Caco-2 (cell line): ENCODE results near the gene TP53I13. TPM values are rescaled to one million over a fixed set of nuclear protein-coding genes. Genes with fewer than 3 reads are reported as not detected.

Experiments used
- BruUV-seq: library from RNA; stranded (reverse); fragments of 400-500 nt; replicated peaks from 2 replicates; lab custom pipeline; 2021; lab: Mats Ljungman, UMichigan
- CTCF ChIA-PET: fragments of 300-600 bp; sonication (Branson Sonifier 250); formaldehyde crosslinking; loops from one replicate; lab custom pipeline; 2022; ENCODE audit warnings: antibody characterized with exemption; lab: Charles Lee
- POLR2A ChIA-PET: fragments of 300-600 bp; sonication (Branson Sonifier 250); formaldehyde crosslinking; loops from one replicate; lab custom pipeline; 2022; ENCODE audit warnings: antibody characterized with exemption; lab: Charles Lee
- DNase-seq, 2 experiments: peaks; one replicate each; pipeline versions ENCODE4 v3.0.0 to v3.0.0-alpha.2; 2020 to 2022
- H3K27me3 ChIP-seq: replicated peaks from 2 replicates; pipeline ENCODE4 v1.6.0; 2011; ENCODE audit warnings: low read length; ENCODE audit not compliant: control insufficient read depth, insufficient read depth
- H3K36me3 ChIP-seq: 2 replicates; pipeline ENCODE4 v1.5.1; 2011; ENCODE audit warnings: low read length; ENCODE audit not compliant: control insufficient read depth, insufficient read depth
- H3K4me1 ChIP-seq: fragments of 250-450 bp; sonication (Bioruptor Pico); 2 replicates; pipeline ENCODE4 v1.5.1; 2020; ENCODE audit warnings: mild to moderate bottlenecking
- H3K4me3 ChIP-seq: 2 replicates; pipeline ENCODE4 v1.5.1; 2011; ENCODE audit warnings: low read depth, mild to moderate bottlenecking, control low read depth, low read length
- H3K9me3 ChIP-seq: fragments of 250-450 bp; sonication (Bioruptor Pico); 2 replicates; pipeline ENCODE4 v1.5.1; 2020; ENCODE audit warnings: mild to moderate bottlenecking, moderate library complexity
- H3K27ac Mint-ChIP-seq: one replicate; pipeline ENCODE4 v1.8.0; 2022; ENCODE audit warnings: mixed read lengths; ENCODE audit not compliant: unreplicated experiment
- H3K27me3 Mint-ChIP-seq: one replicate; pipeline ENCODE4 v1.8.0; 2022; ENCODE audit warnings: mixed read lengths; ENCODE audit not compliant: insufficient read depth, unreplicated experiment
- H3K36me3 Mint-ChIP-seq: one replicate; pipeline ENCODE4 v1.8.0; 2022; ENCODE audit warnings: mild to moderate bottlenecking, mixed read lengths; ENCODE audit not compliant: insufficient read depth, unreplicated experiment
- H3K4me1 Mint-ChIP-seq: one replicate; pipeline ENCODE4 v1.8.0; 2022; ENCODE audit warnings: low read depth, mixed read lengths; ENCODE audit not compliant: unreplicated experiment
- H3K4me3 Mint-ChIP-seq: one replicate; pipeline ENCODE4 v1.8.0; 2022; ENCODE audit warnings: mild to moderate bottlenecking, moderate library complexity, mixed read lengths; ENCODE audit not compliant: unreplicated experiment
- H3K9me3 Mint-ChIP-seq: one replicate; pipeline ENCODE4 v1.8.0; 2022; ENCODE audit warnings: mixed read lengths; ENCODE audit not compliant: unreplicated experiment
- CTCF ChIP-seq, 2 experiments: fragments of 200-600 bp in 1 of 2; IDR thresholded peaks; 1 replicate in 1 of 2; 2 replicates in 1 of 2; pipeline versions ENCODE4 v1.5.1 to v1.8.0; 2011 to 2022; ENCODE audit warnings: antibody characterized with exemption in 1 of 2, control low read depth in 1 of 2, inconsistent platforms in 1 of 2, low read depth in 1 of 2, low read length in 1 of 2, mild to moderate bottlenecking in 1 of 2, moderate library complexity in 1 of 2; ENCODE audit not compliant: insufficient read depth in 1 of 2, severe bottlenecking in 1 of 2, unreplicated experiment in 1 of 2
- intact Hi-C: fragments of 100-400 bp; cut with micrococcal nuclease; formaldehyde crosslinking; loops from one replicate; pipeline ENCODE4 v1.10.0; 2022; ENCODE audit not compliant: unreplicated experiment
- total RNA-seq: library from RNA; stranded (reverse); gene quantifications from 2 replicates; pipeline ENCODE4 v1.2.3, GENCODE V29; 2022

TP53I13 gene
- total RNA-seq, 1 experiment from 2014 or later: 49.2 TPM

GRCh38 chr17:29608986-29609385, 40.5 kb downstream of the TP53I13 start:
- Mint-ChIP-seq H3K27ac (no peak overlapping the region), H3K9me3 (no peaks in the 10 kb centered on the region), H3K4me1 (no peaks in the 10 kb centered on the region), H3K27me3 (no peaks in the 10 kb centered on the region), H3K36me3 (no peaks in the 10 kb centered on the region), H3K4me3 (no peak overlapping the region)
- intact Hi-C loops: no loop called here
- no peak for TF ChIP-seq CTCF (IDR thresholded peaks at IDR 0.05; ENCODE audit: insufficient read depth in 1 of 2, low read depth in 1 of 2, low read length in 1 of 2, severe bottlenecking in 1 of 2, unreplicated experiment in 1 of 2)
- Histone ChIP-seq H3K9me3 (no peaks in the 10 kb centered on the region), H3K36me3 (no peaks in the 10 kb centered on the region), H3K4me1 (no peaks in the 10 kb centered on the region), H3K4me3 (no peak overlapping the region), H3K27me3 (no peaks in the 10 kb centered on the region)
- no peak for DNase-seq
- POLR2A ChIA-PET: no interaction called here
- BruUV-seq: no TSS peak
- CTCF ChIA-PET: interaction anchor here (0.7 to 1.5 kb wide), 3 partner anchors 8 to 56 kb away, joined by 3 to 12 read pairs (median 5); no protein-coding TSS in a partner anchor

GRCh38 chr17:29610395-29610794, 41.9 kb downstream of the TP53I13 start:
- peaks cover 5% of the 10 kb centered on the region; the same call in 1 of the 2 replicates for H3K4me1 ChIP-seq
- TF ChIP-seq CTCF (IDR thresholded peaks at IDR 0.05; ENCODE audit: insufficient read depth in 1 of 2, low read depth in 1 of 2, low read length in 1 of 2, severe bottlenecking in 1 of 2, unreplicated experiment in 1 of 2): no peak
- Mint-ChIP-seq H3K27me3 (no peaks in the 10 kb centered on the region), H3K4me3 (no peak overlapping the region), H3K27ac (no peak overlapping the region), H3K36me3 (no peaks in the 10 kb centered on the region), H3K9me3 (no peaks in the 10 kb centered on the region), H3K4me1 (no peaks in the 10 kb centered on the region)
- ChIA-PET POLR2A (no interaction called here), CTCF (interaction anchor here (0.5 kb wide), 1 partner anchor 38 kb away, joined by 3 read pairs; no protein-coding TSS in a partner anchor)
- no peak for DNase-seq
- no peak overlapping the region for H3K4me3 ChIP-seq
- H3K9me3 ChIP-seq: no peaks in the 10 kb centered on the region
- no TSS peak for BruUV-seq
- intact Hi-C loops: no loop called here
- no peaks in the 10 kb centered on the region for H3K27me3 ChIP-seq
- no peaks in the 10 kb centered on the region for H3K36me3 ChIP-seq

GRCh38 chr17:29611351-29612093, 43.0 kb downstream of the TP53I13 start:
- Histone ChIP-seq H3K27me3 (peaks cover 5% of the 10 kb centered on the region; the same call in 1 of the 2 replicates), H3K4me3 (no peak overlapping the region), H3K4me1 (peaks cover 8% of the 10 kb centered on the region; the same call in 1 of the 2 replicates), H3K9me3 (no peaks in the 10 kb centered on the region), H3K36me3 (no peaks in the 10 kb centered on the region)
- no TSS peak for BruUV-seq
- DNase-seq: no peak
- Mint-ChIP-seq H3K4me3 (no peak overlapping the region), H3K9me3 (no peaks in the 10 kb centered on the region), H3K4me1 (peaks cover under 1% of the 10 kb centered on the region), H3K36me3 (no peaks in the 10 kb centered on the region), H3K27me3 (no peaks in the 10 kb centered on the region), H3K27ac (no peak overlapping the region)
- ChIA-PET CTCF (no interaction called here), POLR2A (no interaction called here)
- intact Hi-C loops: no loop called here
- no peak for TF ChIP-seq CTCF (IDR thresholded peaks at IDR 0.05; ENCODE audit: insufficient read depth in 1 of 2, low read depth in 1 of 2, low read length in 1 of 2, severe bottlenecking in 1 of 2, unreplicated experiment in 1 of 2)
